ENCODE results near the gene USP24.

- TF ChIP-seq EZH2 (IDR thresholded peaks at IDR 0.05) (no peak), POLR2AphosphoS5 (IDR thresholded peaks at IDR 0.05; ENCODE audit: borderline replicate concordance, low read depth, low read length) (no peak), FOXP2 (optimal IDR thresholded peaks at IDR 0.05; ENCODE audit: control extremely low read depth, extremely low read length, insufficient read depth) (no peak)
Measured at GRCh38 chr1:55141295-55141893, 73.8 kb downstream of the USP24 start.

Measured in SK-N-MC (cell line).